ENCODE measurements around the gene FN3K.
"Not testable (repeated sequence)": the region's sequence is repeated elsewhere in the genome, so short reads cannot be mapped to it uniquely, and the experiment has no call there.

Gene FN3K

DNA sequence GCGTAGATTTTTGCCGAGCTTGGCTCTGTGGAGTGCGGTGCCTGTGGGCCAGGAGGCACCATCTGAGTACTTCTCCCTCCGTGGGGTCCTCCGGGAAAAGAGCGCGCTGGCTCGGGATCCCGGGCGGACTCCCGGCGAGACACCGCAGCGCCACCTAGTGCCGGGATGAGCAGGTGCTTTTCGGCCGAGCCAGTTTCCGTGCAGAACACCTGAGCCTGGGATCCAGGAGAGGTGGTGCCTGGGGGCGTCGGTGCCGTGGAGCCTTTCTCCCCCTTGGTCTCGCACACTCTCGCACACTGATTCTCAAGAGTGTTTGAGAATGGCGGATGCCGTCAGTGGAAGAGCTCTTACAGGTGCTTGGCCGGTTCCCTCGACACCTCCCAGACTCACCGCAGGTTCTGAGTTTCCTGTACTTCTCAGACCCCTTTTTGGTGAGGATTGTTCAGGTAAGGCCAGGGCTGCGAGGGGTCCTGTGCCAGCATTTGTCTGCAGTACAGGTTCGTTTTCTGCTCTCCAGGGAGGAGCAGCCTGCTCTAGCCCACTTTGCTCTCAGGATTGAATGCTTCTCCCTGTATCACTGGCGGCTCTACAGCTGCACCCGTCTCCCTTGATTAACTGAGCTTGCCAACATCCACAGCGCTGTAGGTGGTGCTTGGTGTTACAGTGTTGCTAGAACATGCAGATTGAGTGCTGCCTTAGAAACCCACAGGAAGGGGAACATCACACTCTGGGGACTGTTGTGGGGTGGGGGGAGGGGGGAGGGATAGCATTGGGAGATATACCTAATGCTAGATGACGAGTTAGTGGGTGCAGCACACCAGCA lies 39.8 kb downstream of the FN3K start:
- DNase-seq (ENCODE audit: low read depth, low spot score) = no peak

DNA sequence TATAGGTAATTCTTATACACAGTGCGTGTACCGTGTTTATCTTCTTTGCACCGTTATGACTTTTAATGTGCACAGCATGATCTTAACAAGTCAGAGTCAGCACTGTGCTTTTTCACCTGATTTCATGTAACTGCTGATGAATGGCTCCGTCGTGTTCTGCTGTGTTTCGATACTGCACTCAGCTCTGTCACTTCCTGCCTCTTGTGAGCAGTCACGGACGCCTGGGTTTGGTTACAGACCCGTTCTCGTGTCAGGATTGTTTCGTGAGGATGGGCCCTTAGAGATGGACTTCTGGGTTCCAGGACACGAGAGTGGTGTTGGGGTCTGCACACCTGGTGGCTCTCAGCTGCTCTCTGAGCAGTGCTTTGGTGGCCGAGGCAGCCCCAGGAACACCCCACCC lies 41.0 kb downstream of the FN3K start:
- DNase-seq (ENCODE audit: low read depth, low spot score) = no peak

DNA sequence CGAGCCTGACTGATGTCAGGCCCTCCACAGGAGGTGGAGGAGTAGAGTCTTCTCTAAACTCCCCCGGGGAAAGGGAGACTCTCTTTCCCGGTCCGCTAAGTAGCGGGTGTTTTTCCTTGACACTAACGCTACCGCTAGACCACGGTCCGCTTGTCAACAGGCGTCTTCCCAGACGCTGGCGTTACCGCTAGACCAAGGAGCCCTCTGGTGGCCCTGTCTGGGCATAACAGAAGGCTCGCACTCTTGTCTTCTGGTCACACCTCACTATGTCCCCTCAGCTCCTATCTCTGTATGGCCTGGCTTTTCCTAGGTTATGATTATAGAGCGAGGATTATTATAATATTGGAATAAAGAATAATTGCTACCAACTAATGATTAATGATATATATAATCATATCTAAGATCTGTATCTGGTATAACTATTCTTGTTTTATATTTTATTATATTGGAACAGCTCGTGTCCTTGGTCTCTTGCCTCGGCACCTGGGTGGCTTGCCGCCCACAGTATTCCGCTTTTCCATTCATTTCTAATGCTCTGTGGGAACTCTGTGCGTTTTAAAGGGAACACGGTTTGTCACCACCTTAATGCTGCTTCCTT lies 42.5 kb downstream of the FN3K start:
- DNase-seq (ENCODE audit: low read depth, low spot score) = not testable (repeated sequence)

DNA sequence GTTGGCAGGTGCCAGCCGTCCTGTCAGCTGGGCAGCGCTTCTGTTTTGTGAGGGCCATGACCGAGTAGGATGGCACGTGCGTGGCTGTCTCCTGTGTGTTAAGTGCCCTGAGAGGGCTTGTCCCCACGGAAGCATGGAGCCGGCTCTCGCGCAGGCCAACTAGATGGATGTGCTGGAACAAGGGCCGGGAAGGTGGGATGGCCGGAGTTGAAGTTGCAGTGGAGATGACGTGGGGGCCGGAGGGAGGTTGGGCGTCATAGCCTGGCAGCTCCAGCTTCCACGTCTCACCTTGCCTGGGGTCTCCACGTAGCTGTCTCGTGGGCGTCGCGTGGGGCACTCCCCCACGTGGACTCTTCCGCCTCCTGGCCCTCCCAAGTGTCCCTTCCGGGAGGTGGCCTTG lies 44.1 kb downstream of the FN3K start:
- no peak for DNase-seq (ENCODE audit: low read depth, low spot score)

DNA sequence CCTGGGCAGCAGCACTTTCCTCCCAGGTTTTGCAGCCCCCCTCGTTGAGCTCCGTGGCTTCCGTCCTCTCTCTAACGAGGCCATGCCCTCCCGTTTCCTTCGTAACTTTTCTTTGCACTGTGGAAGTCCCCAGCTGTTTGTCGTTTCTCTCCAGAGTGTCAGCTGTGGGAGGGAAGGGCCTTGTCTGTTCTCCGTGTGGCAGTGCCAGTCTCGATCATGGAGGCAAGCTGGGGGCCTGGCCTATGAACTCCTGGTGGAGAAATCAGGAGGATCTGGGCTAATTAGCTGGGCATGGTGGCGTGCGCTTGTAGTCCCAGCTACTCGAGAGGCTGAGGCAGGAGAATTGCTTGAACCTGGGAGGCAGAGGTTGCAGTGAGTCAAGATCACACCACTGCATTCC lies 44.8 kb downstream of the FN3K start:
- DNase-seq (ENCODE audit: low read depth, low spot score) = no peak

DNA sequence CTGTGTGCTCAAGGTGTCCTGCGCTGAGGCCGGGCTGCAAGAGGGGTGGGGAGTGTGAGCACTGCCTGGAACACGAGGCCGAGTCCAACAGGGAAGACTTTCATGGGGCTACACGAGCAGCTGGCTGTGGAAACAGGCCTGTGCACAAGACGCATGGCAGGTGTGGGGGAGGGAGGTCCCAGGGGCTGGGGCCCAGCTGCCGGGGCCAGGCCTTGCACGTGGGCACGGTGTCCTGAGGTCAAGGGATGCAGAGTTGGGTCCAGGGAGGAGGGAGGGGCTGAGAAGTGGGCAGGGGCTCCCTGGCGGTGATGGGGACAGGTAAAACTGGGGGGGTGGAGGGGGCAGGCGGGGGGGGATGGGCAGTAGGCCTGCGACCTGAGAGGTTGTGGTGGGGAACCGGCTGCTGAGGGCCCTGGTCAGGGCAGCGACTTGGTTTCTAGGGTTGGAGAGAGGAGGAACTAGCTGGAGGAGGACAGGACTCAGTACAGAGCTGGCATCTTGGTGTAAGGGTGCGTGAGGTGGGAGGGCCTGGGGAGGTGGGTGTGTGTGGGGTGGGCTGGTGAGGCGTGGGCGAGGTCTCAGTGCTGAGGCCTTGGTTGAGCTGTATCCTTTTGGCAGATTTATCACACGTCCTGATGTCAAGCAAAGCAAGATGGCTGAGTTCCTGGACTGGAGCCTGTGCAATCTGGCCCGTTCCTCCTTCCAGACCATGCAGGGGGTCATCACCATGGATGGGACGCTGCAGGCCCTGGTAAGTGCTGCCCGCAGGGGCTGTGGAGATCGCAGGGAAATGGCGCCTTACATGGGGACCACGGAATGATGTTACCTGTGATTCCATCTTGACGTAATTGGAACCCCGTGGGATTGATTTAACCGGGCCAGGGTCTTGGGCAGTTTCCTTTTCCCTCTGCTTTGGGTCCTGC lies 45.8 kb downstream of the FN3K start:
- no peak for DNase-seq (ENCODE audit: low read depth, low spot score)

DNA sequence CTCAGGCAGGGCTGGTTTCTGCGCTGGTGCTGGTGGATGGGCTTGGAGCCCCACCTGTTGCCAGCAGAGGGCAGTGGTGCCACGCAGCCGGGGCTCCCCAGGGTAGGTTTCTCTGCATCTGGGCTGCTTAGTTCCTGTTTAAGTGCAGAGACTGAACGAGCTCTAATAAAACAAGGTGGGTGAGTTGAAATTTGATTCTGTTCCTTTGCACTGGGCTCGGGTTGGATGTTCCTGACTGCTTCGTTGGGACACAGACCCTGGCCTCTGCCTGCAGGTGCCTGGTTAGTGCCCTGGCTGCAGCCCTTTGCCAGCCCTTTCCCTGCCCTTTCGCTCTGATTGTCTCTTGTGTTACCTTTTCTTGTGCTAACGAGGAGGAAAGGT lies 46.5 kb downstream of the FN3K start:
- peak; percentile 64 for DNase-seq (ENCODE audit: low read depth, low spot score)

DNA sequence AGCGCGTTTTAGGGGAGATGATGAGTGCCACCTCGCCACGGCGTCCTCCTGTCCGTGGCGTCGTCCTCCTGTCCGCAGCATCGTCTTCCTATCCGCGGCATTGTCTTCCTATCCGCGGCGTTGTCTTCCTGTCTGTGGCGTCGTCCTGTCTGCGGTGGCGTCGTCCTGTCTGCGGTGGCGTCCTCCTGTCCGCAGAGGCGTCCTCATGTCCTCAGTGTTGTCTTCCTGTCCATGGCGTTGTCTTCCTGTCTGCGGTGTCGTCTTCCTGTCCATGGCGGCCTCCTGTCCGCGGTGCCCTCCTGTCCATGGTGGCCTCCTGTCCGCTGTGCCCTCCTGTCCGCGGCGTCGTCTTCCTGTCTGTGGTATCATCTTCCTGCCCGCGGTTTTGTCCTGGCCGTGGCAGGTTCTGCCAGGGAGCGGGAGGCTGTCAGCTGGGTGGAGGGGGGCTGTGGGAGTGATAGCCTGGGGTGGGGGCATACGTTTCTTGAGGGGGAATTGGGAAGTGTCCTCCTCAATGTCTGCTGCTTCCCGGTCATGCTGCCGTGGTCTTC lies 47.3 kb downstream of the FN3K start:
- DNase-seq (ENCODE audit: low read depth, low spot score) = no peak

DNA sequence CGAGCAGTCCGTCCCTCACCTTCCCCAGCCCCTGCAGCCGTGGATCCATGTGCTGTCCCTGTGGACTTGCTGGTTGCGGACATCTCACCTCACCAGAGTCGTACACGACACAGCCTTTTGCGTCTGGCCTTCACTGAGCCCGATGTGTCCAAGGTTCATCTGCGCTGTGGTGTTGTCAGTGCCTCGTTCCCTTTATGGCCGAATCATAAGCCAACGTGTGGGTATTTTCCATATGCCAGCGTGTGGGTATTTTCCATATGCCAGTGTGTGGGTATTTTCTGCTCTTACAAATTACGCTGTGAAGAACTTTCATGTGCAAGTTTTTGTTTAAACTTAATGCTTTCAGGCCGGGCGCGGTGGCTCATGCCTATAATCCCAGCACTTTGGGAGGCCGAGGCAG lies 48.1 kb downstream of the FN3K start:
- no peak for DNase-seq (ENCODE audit: low read depth, low spot score)

DNA sequence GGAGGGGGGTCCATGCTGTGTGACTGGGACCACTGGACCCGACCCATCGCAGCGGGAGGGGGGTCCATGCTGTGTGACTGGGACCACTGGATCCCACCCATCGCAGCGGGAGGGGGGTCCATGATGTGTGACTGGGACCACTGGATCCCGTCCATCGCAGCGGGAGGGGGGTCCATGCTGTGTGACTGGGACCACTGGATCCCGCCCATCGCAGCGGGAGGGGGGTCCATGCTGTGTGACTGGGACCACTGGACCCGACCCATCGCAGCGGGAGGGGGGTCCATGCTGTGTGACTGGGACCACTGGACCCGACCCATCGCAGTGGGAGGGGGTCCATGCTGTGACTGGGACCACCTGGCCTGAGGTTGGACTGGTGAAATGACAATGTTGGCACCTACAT lies 50.2 kb downstream of the FN3K start:
- DNase-seq (ENCODE audit: low read depth, low spot score) = not testable (repeated sequence)

DNA sequence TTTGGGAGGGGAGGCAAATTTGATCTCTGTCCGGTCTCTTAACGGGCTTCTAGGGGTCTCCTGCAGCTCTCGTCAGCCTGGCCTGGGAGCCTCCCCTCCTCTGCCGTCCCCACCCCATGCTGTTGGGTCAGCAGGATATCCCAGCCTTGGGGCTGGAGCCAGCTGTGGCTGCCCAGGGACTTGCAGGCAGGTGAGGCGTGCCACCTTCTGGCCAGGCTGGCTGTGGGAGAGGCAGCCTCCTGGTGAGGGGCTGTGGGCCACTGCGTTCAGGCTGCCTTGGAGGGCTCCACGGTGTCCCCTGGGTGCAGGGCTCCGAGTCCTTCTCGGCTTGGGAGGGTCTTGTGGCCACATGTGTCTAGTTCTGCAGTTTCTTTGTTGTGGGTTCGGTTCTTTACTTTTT lies 51.0 kb downstream of the FN3K start:
- no peak for DNase-seq (ENCODE audit: low read depth, low spot score)

DNA sequence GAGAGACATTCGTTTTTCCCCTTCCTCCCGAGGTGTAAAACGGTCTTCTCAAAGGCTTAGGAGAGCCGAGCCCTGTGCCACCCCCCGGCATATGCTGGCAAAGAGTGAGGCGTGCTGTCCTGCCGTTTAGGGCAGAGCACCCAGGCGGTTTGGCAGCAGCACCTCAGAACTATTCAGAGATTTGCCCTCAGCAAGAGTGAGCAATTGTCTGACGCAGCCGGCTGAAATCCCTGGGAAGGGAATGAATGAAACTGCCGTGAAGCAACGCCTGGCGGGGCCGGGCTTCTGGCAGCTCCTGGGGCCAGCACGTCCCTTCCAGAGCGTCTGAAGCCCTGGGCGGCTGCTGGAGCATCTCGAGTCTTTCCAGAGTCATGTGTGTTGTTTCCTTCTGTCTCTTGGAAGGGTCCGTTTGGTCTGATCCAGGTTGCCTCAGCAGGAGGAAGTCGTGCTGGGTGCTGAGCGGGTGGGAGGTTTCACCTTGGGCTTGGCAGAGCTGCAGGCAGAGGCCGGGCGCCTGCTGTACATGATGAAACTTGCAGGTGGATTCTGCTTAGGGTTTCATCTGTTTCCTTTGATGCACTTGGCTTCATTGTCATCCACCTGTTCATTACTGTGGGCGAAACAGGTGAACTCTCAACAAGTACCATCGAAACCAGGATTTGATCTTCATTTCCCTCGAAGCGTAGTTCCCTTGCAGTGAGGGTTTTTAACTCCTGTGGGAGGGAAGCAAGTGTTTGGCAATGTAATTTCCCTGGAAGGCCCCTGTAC lies 51.9 kb downstream of the FN3K start:
- no peak for DNase-seq (ENCODE audit: low read depth, low spot score)

DNA sequence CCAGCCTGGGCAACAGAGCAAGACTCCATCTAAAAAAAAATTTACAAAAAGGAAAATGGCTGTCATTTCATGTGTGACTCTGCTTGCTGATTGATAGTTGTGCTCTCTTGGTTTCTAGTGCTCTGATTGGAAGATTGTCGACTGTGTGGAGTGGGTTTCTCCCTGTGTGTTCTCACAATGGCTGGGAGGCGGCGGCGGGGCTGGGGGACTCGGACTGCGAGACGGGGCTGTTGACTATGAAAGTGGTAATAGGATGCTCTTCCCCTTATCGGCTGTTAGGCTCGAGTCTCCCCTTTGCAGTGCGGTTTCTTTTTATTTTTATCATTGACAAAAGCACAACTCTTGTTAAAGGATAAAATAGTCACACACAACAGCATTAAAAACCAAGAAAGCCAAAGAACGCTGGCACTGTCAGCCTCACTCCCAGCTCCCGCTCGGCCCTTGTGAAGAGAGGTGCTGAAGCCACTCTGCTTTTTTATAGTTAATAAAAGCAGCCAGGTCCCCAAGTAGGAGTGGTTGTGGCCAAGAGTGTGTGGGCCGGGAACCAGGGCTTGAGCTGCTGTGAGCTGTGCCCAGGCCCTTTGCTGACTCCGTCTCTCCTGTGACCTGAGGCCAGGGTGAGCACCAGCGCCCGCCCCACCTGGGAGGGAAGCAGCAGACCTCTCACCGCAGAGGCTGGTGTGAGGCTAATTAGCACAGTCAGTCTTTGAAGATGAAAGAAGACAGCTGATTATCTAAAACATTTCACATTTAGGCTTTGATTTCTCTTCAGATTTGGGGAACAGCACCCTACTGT lies 53.0 kb downstream of the FN3K start:
- DNase-seq (ENCODE audit: low read depth, low spot score) = no peak

DNA sequence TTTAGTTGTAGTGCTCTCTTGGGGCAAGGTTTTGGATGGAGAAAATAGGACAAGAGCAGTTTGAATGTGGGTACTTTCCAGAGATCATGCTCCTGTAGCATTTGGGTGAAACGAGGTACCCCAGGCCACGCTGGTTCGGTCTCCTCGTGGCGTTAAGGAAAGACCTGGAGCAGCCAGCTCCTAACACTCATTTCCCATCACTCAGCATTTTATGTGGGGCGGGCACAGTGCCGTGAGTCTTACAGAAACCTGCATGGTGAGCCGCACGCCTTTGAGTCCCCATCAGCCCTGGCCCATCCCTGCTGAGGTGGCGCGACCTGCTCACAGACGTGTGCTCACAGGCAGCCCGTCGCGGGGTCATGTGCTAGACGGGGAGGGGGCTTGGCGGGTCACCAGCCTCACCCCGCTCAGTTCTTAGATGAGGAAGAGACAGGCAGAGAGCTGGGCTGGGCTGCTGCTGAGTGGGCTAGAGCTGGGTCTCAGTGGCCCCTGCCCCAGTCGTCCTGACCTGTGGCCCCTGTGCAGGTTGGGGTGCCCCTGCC lies 53.7 kb downstream of the FN3K start:
- no peak for DNase-seq (ENCODE audit: low read depth, low spot score)

DNA sequence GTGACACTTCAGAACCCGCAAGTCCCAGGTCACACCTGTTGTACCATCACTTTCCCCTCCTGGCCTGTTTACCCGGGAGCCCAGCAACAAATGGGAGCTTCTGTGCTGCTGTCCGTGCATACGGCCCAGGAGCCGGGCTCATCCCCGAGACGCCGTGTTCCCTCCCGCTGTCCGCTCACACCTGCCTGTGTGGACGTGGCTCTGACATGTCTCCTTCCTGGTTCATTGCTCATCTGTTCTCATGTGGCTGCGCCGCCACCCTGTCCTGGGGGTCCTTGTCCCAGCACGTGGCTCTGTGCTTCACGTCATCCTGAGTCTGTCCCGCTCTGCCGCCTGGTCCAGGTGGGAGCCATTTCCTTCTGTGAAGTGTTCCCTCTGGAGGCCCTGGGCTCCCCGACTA lies 54.4 kb downstream of the FN3K start:
- DNase-seq (ENCODE audit: low read depth, low spot score) = no peak

DNA sequence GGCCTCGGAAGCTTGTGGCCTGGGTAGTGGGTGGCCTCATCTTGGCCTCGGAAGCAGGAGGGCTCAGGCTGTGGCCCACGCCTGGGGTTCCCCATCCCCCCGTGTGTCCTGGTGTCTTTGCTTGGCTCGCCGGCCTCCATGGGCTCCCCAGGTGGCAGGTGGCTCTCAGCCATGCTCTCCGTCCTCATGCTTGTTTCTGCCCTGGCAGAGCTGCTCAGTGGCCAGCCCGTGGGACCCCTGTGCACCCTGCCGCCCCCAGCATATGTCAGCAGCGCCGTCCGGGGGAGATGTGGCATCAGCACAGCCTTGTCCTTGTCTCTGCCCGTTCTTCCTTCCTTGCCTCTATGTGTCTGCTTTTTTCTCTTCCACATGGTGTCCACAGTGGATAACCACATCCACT lies 55.0 kb downstream of the FN3K start:
- no peak for DNase-seq (ENCODE audit: low read depth, low spot score)

DNA sequence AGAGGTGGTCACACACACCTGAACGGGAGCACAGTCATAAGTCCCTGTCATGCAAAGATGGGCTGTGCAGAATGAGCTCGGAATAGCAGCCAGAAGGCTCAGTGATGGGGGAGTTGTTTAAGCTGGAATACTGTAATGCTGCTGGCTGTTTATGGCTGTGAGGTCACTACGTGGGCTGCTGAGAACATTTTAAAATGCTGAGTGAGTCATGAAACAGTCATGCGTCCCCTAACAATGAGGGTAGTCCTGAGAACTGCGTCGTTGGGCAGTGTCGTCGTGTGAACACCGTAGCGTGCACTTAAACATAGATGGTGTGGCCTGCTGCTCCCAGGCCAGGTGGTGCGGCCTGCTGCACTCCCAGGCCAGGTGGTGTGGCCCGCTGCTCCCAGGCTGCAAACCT lies 56.1 kb downstream of the FN3K start:
- no peak for DNase-seq (ENCODE audit: low read depth, low spot score)

DNA sequence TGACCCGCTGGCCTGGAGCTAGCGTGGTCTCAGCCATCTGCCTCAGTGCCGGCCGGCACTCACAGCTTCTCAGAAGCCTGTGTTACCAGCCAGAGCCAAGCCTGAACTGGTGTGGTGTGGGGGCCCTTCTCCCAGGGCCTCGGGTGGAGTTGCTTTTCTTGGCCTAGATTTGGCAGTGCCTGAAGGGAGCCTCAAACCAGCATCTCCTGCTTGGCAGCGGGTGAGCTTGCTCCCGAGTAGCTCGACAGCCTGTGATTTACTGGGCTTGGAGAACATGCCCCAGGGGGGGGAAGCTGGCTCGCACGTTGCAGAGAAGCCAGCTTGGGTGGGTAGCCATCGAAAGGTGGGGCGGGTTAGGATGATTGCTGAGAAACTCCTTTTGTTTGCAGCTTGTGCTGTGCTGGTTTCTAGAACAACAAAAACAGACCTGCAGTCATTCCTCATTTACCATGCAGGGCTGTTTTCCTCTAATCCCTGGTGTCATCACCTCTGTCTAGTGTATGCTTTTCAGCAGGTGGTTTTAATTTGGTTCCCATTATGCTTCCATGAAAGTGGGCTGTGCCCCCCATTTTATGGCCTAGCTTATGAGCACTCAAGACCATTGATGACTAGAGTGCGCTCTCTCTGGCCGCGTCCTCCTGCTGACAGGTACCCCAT lies 58.7 kb downstream of the FN3K start:
- no peak for DNase-seq (ENCODE audit: low read depth, low spot score)

DNA sequence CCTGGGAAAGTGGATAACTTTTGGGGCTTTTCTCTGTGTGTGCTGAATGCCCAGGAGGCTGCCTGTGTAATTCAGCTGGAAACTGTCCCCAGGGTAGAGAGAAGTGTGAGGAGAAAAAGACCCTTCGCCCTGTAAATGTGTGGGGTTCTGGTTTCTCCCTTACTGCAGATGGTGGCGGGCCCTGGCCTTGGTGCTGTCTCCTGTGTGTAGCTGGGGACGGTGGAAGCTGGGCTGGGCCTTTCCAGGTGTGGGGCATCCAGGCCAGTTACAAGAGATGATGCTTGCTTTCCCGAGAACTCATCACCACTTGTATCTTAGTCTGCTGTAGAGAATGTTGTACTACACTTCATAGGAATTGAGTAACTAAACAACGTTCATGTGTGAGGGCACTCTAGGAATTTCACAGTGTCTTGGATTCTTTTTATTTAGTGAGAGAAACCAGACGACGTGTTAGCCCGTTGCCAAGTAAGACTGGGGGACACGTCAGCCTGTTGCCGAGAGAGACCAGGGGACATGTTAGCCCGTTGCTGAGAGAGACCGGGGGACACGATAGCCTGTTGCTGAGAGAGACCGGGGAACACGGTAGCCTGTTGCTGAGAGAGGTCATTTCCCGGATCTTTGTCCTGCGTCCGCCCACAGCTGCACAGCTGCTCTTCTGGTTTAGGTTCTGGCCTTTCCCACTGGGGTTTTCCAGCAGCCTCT lies 59.5 kb downstream of the FN3K start:
- DNase-seq (ENCODE audit: low read depth, low spot score) = no peak
